Non-pigmented ciliary epithelial cell (primary cell): Measurements from ENCODE around the gene AFM.

ENCODE experiments used
- DNase-seq: peaks from one replicate; pipeline ENCODE4 v3.0.0-alpha.2; 2010; ENCODE audit warnings: low read depth

AFM gene, protein sequence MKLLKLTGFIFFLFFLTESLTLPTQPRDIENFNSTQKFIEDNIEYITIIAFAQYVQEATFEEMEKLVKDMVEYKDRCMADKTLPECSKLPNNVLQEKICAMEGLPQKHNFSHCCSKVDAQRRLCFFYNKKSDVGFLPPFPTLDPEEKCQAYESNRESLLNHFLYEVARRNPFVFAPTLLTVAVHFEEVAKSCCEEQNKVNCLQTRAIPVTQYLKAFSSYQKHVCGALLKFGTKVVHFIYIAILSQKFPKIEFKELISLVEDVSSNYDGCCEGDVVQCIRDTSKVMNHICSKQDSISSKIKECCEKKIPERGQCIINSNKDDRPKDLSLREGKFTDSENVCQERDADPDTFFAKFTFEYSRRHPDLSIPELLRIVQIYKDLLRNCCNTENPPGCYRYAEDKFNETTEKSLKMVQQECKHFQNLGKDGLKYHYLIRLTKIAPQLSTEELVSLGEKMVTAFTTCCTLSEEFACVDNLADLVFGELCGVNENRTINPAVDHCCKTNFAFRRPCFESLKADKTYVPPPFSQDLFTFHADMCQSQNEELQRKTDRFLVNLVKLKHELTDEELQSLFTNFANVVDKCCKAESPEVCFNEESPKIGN

DNA sequence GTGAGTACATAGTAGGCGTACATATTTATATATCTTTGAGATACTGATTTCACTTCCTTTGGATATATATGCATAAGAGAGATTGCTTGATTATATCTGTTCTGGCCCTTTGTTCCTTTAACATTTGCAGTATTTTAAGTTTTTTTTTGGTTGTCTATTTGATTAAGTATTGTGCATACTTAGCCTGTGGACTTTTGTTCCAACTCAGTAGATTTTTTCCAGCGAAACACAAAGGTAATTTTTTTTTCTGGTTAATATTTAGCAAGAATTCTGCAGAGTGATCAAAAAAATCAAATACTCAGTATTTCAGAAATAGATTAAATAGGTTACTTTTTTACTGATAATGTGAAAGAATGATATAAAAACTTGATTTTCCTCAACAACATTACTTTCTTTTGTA, at the start of gene AFM:
TSS of gene AFM (plus strand) at position 388 of the 400 bp plus-strand sequence. CDS start 31 bp downstream, outside the sequence.
- DNase-seq: no peak

DNA sequence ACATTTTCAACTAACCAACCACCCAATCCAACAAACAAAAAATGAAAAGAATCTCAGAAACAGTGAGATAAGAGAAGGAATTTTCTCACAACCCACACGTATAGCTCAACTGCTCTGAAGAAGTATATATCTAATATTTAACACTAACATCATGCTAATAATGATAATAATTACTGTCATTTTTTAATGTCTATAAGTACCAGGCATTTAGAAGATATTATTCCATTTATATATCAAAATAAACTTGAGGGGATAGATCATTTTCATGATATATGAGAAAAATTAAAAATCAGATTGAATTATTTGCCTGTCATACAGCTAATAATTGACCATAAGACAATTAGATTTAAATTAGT, 49.8 kb upstream of the AFM start:
- DNase-seq: no peak

DNA sequence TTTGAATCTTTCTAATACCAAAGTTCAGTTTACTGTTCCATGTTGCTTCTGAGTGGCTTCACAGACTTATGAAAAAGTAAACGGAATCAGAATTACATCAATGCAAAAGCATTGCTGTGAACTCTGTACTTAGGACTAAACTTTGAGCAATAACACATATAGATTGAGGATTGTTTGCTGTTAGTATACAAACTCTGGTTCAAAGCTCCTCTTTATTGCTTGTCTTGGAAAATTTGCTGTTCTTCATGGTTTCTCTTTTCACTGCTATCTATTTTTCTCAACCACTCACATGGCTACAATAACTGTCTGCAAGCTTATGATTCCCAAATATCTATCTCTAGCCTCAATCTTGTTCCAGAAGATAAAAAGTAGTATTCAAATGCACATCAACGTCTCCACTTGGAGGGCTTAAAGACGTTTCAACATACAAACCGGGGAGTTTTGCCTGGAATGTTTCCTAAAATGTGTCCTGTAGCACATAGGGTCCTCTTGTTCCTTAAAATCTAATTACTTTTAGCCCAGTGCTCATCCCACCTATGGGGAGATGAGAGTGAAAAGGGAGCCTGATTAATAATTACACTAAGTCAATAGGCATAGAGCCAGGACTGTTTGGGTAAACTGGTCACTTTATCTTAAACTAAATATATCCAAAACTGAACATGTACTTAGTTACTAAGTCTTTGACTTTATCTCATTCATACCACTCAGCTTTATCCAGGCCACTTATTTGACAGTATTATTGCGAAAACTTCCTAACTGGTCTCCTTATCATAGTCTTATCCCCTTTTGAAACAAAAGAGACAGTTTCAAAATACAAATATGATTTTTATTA, 49.2 kb upstream of the AFM start:
- no peak for DNase-seq

DNA sequence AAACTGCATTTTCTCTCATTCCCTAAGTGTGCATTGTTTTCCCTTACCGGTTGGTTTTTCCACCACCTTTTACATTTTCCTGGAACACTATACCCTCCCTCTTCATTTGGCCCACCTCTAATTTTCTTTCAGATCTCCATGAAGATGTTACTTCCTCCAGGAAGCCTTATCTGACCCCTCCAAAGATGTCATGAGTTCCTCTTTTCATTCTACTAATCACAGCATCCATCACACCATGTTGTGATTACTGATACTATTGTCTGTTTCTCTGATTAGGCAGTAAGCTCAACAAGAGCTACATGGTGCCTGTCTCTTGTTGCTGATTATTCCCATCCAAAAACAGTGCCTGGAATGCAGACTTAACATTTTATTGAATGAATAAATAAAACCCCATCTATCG, 48.4 kb upstream of the AFM start:
- no peak for DNase-seq

DNA sequence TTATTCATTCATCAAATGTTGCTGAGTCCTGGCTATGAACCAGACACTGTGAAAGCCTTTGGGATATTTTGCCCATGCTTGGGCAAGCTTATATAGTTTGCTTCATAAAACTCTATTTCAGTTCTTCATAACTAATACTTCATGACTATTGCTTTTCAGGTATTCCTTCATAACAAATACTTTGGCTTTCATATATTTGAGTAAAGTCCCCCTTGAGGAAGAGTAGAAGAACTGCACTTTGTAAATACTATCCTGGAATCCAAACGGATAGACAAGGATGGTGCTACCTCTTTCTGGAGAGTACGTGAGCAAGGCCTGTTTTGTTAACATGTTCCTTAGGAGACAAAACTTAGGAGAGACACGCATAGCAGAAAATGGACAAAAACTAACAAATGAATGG, 47.2 kb upstream of the AFM start:
- DNase-seq: no peak

DNA sequence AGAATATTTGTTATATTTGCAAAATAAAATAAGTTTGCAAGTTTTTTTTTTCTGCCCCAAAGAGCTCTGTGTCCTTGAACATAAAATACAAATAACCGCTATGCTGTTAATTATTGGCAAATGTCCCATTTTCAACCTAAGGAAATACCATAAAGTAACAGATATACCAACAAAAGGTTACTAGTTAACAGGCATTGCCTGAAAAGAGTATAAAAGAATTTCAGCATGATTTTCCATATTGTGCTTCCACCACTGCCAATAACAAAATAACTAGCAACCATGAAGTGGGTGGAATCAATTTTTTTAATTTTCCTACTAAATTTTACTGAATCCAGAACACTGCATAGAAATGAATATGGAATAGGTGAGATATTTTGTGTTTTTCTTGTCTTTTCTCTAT, 45.6 kb upstream of the AFM start, which contains the start of gene AFP:
TSS of gene AFP (plus strand) at position 238 of the 400 bp plus-strand sequence. CDS start at position 280, 42 bp downstream.
- DNase-seq: no peak

DNA sequence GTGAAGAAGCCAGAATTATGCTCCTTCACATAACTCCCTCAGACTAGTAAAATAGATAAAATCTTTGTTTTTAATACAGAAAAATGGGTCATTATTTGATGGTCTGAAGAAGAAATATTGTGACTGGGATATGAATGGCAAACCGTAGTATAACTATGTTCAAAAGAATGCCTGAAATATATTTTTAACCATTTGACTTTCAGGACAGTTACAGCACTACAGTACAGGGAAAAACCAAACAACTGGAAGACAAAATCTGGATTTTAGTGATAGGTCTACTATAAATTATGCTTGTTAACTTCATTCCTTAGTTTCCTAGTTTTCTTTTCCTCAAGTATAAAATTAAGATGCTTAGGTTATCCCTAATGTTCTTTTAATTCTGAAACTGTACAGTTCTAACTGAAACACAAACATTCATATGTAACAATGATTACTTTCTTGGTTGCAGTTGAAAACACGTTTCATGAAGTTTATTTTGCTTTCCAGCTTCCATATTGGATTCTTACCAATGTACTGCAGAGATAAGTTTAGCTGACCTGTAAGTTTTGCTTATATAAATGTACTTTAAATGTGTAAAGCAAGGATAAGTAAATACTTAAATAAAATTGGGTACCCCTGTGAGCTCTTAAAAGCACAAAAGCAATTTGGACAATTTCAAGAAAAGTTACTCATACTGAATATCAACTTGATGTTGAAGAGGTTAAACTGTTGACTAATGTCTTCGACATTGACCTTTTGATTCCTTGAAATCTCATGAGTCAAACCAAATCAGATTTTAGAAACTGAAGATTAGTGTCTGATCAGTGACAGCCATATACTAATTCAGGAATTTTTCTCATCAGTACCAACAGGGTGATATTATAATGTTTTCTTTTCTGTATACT, 44.6 kb upstream of the AFM start:
- no peak for DNase-seq

DNA sequence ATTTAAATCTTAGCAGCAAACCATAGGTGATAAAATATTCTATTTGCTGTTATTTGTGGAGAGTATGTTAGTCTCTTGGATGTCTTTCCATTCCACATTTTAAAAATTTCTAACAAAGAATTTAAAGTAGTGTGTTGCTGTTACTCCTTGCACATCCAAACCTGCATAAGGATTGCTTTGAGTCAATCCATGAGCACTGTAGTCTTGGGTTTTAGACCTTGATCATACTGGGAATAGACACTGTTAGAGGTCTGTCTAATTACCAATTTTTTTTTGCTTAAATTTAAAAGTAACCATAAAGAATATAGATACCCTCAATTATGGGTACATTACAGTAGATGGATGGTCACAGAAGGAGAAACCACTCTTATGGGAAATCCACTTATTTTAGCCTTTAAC, 44.0 kb upstream of the AFM start:
- no peak for DNase-seq

DNA sequence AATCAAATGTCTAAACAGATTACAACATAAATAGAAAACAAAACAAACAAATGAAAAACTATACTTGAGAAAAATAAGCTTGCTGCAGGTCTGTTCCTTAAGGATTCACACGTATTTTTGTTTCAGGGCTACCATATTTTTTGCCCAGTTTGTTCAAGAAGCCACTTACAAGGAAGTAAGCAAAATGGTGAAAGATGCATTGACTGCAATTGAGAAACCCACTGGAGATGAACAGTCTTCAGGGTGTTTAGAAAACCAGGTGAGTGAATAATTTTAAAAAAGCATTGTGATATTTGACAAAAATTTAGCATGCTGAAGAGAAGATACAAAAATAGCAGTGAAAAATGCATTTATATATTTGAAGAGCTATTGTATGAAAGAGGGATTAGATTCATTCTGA, 43.5 kb upstream of the AFM start:
- no peak for DNase-seq

DNA sequence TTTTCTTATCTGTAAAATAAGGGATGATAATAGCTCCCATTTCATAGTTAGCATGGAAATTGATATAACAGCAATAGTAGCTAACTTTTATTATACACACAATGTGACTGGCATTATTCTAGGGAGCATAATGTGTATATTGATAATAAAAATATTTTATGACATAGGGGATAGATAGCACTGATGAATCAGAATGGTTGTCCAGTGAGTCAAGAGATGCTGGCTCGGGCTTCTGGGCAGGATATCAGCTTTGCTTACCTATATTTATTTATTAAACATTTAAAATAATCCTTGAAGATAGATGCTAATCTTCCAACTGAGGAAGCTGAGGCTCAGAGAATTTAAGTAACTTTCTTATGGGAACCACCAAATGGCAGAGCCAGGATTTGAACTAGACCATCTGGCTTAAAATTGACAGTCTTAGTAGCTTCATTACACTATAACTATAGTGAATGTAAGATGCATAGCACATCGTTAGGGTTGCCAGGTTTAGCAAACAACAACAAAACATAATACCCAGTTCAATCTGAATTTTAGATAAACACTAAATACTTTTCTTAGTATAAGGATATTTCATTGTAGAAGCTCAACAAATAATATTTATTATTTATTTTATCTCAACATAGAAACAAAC, 42.8 kb upstream of the AFM start:
- no peak for DNase-seq

DNA sequence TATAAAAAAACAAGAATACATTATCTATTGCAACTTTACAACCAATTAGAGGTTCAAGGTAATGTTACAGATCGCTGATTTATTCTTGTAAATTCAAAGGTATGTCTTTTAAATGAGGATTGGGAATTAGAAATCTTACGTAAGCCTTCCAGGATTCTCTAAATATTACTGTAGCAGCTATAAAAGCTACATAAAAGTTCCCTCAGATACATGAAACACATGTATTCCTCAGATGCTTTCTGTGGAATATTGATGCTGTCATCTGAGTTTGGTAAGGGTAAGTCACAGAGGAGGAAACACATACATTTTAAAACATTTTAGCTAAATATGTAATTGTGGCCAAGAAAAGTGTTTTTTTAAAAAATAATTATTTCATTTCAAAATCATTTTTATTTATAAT, 42.1 kb upstream of the AFM start:
- no peak for DNase-seq

DNA sequence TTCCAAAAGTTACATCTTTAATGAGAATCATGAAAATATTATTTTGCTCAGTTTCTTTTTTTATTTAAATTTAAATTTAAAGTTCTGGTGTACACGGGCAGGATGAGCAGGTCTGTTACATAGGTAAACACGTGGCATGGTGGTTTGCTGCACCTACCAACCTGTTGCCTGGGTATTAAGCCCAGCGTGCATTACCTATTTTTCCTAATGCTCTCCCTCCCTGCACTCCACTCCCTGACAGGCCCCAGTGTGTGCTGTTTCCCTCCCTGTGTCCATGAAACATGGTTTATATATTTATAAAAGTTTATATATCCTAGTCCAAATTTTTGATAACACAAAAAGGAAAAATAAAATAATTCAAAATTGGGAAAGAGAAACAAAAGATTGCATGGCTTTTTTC, 41.6 kb upstream of the AFM start:
- no peak for DNase-seq

DNA sequence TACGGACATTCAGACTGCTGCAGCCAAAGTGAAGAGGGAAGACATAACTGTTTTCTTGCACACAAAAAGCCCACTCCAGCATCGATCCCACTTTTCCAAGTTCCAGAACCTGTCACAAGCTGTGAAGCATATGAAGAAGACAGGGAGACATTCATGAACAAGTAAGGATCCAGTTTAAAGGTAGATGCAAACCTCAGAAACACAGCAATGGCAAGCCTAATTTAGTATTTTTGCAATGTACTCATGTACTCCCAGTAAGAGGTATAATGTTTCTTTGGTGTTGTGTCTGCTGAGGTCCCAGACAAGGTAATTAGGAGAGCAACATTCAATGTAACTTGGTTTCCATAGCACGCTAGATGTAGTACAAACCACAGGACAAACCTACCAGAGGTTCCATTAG, 40.9 kb upstream of the AFM start:
- DNase-seq: no peak

DNA sequence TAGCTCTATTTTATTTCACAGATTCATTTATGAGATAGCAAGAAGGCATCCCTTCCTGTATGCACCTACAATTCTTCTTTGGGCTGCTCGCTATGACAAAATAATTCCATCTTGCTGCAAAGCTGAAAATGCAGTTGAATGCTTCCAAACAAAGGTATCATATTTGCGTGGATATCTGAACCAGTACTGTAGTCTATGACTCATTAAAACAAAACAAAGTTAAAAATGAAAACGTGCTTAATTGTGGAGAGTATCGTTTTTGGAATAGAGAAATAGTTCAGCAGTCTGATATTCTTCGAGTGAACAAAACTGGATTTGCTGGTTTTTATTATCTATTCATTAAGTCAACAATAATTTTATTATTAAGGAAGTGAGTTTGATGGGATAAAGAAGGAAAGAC, 39.3 kb upstream of the AFM start:
- DNase-seq: no peak

DNA sequence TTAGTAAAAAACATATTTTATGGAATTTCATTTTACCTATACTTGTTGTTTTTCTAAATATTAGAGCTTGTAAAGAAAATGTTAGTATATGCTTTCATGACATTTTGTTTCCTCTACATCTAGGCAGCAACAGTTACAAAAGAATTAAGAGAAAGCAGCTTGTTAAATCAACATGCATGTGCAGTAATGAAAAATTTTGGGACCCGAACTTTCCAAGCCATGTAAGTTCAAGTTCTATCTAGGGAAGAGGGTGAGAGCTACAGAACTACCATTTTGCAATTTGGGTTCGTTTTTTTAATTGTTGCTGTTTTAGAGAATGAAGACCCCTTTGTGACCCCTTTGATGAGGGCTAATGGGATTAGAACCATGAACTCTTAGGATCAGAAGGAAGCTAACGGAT, 38.3 kb upstream of the AFM start:
- DNase-seq: no peak

DNA sequence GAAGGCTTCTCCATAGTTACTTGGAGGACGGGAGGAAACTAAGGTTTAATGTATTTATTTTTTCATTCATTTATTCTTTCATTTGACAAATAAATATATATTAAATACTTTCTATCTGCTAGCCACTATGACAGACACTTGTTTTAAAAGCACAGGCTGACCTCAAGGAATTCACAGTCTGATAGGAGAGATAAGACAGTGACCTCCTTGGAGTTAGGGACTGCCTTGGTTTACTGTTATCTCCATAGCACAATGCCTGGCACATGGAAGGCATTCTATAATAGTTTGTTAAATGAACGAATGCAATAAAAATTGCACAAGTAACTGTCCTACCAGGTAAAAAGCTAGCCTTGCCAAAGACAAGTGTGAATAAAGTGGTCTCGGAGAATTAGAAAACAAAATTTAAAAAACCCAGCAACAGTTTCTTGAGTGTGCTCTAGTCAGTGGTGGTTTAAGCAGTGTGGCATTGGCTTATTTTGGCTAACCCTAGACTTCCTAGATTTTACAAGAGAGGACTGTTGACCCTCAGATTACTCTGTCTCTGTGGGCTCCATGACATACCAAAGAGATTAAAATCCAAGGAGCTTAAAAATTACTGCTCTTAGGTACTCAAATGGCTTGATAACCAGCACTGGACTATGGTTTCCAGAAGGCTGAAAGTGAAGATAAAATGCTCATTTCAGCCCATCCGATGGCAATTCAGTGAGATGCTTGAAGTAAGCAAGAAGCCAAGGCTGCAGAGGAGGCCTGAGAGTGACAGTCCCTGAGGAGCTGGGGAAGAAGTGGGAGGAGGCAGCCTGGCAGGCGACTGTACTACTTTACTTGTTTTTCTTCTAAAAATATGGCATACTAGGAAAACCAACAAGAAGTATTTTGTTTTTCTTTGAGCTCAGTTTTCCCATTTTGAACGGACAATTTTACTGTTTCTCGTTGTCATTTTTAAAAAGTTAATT, 35.9 kb upstream of the AFM start:
- DNase-seq: no peak

DNA sequence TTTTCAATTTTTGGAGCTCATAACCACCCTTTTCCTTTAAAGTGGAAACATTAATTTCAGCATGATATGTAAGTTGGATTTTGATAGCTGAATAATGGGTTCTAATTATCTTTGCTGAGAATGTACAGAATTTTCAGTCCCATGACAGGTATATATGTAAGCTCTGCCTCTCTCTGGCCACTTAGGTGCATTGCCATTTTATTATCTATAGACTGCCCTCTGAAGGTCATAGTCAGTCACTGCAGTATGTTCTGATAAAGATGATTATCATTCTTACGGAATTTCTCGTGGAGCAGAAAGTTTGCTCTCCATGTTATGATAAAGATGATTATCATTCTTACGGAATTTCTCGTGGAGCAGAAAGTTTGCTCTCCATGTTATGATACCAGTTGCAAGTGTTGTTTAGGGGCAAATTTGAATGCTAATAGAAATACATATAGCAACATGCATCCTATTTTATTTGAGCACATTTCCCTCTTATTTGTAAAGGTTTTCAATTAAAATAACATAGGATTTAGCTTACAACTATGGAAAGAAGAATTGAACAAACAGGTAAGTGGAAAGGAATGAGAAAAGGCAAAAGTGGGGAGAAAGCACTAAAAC, 35.1 kb upstream of the AFM start:
- no peak for DNase-seq

DNA sequence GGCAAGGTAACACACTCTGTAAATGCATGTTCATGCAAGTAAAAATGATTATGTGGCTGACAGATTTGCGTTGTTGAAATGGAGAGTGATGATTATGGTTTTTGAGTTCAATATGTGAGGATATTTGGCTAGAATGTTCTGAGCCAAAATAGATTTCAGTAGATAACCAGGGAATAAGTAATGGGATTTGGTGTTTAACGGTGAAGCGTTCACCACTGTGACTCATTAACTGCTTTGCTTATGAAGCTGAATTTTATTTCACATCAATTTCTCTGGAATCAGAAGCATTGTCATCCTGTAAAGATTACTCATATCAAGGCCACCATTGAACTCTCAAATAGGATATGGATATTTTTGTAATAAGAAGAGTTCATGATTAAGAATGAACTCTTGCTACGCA, 33.9 kb upstream of the AFM start:
- DNase-seq: peak; percentile 43

DNA sequence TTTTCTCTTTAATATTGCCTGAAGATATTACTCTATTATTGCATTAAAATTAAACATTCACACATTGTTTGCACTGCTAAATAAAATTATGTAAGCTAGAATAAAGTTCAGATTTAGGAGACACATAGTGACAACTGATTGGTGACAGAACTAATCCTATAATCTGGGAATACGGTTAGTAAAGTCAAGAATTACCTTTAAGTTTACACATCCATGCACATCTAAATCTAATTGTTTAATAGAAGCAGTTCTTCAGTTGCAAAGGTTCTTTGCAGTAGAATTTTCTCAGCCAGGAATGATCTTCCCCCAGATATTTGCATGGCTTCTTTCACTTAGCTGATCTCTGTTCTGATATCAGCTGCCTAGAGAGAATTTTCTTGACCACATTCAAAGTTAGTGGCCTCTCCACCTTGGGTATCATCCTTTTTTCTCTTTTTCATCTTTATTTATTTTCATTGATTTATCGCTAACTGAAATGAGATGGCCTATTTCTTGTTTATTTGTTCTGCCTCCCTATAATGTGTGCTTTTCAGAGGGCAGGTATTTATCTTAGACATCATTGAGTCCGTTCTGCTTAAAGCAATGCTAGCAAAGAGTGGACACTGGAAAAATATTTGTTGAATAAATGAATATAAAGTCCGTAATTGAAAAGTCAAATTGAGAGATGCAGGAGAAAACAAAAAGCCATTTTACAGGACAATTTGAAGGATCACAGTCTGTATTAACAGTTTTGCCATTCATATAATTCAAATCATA, 32.9 kb upstream of the AFM start:
- no peak for DNase-seq
